GM18499 (cell line): ENCODE measurements around the gene RANBP3.
"Not testable (repeated sequence)": the region's sequence is repeated elsewhere in the genome, so short reads cannot be mapped to it uniquely, and the experiment has no call there.

Experiments
- ATAC-seq: cut with Tn5 transposase; IDR thresholded peaks from one replicate; pipeline ENCODE4 v1.9.1; 2021; ENCODE audit warnings: moderate number of reproducible peaks; ENCODE audit not compliant: insufficient read depth, unreplicated experiment

Gene RANBP3

DNA sequence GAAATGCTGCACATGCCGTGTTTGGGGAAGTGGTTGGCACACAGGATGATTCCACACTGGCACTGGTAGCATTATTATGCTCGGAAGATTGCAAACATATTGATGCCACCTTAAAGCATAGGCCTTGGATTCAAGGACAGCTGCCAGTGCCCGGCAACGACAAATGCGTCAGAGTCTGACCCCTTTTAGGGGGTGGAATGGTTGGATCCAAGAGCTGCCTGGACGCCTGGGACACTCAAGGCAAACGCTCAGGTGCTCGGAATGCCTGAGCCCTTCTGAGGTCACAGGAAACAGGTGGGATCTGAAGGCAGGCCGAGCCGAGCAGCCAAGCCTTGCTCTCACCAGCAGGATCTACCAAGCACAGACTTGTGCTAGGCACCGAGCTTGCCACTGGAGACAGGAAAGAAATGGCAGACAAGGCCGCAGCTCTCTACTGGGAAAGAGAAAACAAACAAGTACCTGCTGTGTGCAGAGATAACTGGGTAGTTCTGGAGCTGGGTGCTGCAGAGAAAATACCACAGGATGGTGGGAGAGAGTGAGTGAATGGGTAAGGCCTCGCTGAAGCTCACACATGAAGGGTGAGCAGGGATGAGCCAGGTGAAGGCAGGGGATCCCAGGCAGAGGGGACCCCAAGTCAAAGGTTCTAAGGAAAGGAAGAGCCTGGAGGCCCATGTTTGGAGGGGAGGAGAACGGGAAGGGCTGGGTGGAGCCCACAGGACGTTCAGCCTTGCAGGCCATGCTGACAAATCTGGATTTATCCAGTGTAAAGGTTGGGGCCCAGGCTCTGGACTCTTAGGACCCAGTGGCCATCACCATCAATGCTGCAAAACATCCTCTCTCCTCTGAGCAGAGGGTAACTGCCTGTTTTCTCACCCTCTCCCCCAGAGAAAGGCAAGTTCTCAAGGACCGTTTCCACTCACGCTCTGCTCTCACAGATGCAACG, 9.2 kb downstream of the RANBP3 start:
- ATAC-seq, result no peak

DNA sequence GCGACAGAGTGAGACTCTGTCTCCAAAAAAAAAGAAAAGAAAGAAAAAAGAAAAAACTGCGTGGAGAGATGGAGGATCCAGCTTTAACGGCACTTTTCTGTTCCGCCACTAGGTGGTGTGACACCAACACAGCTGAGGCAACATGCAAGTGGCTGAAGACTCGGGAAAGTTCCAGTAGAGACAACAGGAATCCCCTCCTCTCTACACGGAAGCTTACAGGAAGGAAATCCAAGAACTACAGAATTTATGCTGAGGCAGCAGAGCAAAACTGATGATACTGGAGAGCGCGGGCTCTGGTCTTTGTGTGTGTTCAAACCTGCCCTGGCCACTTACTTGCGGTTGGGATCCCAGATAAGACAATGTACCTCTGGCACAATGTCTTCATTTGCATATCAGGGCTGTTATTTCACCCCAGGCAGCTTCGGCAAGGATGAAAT, 9.9 kb downstream of the RANBP3 start:
- ATAC-seq, result no peak

GRCh38 chr19:5967571-5967970, 10.4 kb downstream of the RANBP3 start:
- no peak for ATAC-seq

- no peak for ATAC-seq
These were observed 11.0 kb downstream of the RANBP3 start for GRCh38 chr19:5966941-5967340.

DNA sequence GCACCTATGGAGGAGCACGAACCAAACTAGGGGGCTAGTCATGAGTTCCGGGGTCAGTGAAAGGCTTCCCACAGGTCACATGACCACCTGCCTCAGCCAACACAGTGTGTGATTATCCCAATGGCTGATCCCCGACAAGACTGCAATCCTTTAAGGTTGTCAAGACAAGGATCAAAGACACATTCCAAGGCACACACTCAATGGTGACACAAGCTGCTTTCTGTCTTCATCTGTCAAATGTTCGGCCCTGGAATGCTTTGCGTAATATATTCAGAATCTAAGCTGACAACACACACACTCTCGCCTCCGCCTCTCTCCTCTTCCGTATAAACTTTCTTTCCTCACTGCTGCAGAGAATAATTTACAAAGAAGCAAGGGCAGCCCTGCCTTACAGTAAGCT, 11.7 kb downstream of the RANBP3 start:
- no peak for ATAC-seq

- ATAC-seq, result no peak
These were observed 12.9 kb downstream of the RANBP3 start for GRCh38 chr19:5964816-5965565.

GRCh38 chr19:5963855-5964254, 14.1 kb downstream of the RANBP3 start:
- ATAC-seq, result no peak

DNA sequence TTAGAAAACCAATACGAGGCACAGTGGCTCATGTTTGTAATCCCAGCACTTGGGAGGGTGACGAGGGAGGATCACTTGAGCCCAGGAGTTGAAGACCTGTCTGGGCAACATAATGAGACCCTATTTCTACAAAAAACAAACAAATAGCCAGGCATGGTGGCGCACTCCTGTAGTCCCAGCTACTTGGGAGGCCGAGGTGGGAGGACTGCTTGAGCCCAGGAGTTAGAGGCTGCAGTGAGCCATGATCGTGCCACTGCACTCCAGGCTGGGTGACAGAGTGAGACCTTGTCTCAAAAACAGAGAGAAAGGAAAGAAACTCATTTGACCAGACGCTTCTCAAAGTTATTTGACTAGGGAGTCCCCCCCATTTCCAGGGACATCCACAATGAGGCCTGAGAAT, 14.7 kb downstream of the RANBP3 start:
- ATAC-seq, result not testable (repeated sequence)

- no peak for ATAC-seq
These were observed 15.7 kb downstream of the RANBP3 start for GRCh38 chr19:5961969-5962945.

- not testable (repeated sequence) for ATAC-seq
These were observed 16.3 kb downstream of the RANBP3 start for GRCh38 chr19:5961641-5961968.

- no peak for ATAC-seq
These were observed 17.6 kb downstream of the RANBP3 start for GRCh38 chr19:5960005-5961001.

- ATAC-seq, result no peak
These were observed 18.5 kb downstream of the RANBP3 start for GRCh38 chr19:5959260-5960004.

DNA sequence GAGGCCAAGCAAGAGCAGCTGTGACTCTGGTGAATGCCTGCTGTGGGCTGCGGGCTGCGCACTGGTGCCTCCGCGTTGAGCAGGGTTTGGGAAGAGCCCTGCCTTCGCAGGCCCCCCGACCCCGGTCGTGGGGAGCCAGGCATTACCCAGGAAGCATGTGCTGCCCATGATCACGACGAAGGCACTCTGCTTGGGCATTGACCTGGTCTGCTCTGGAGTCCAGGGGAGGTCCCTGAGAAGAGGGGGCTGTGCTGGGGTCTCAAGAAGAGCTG, 19.2 kb downstream of the RANBP3 start:
- no peak for ATAC-seq

DNA sequence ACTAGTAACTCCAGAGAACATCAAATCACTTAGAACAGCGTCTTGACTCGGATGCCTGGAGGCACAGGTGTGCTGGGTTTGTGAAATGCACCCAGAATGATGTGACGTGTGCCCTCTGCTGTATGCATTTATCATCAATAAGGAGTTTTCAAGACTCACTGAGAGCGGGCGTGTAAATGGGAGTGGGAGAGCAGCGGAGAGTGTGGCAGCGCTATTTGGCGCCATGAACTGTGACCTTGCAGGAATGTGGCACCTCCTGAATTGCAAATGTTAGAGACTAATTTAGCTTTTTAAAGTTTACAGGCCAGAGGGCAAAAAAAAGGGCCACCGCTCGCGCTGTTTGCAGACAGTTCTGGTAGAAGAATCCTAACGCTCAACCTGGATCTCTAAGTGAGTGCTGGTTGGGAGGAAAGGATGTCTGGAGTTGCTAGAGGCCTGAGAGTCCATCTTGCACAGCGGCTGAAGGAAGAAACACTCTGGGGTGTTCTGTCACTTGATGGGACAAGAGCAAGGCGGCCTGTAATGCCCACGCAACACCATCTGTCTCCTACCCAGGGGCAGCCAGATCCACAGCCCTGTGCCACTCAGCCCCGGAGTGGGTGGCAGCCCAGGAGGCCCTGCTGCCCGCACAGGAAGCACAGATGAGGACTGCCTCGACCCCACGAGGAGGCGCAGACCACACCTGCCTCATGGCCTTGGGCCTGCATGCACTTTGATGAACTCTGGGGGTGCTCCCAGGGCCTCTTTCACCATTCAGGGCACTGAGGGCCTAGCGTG, 19.7 kb downstream of the RANBP3 start:
- no peak for ATAC-seq

DNA sequence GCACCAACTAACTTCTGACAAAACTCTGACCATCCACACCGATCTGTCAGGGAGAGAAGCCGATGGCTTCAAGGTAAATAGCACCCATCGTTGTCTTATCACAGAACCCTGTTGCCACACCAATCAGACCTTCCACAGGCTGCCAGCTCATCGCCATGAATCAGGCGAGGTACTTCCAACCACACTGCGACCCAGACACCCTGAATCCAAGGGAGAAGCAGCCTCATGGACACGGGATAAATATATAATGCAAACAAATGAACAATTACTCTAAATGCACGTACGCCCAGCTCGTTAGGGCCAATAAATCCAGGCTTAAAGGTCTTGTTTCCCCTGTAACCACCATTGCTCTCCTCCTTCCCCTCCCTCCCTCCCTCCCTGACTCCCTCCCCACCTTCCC, 20.8 kb downstream of the RANBP3 start:
- ATAC-seq, result no peak

GRCh38 chr19:5956728-5957127, 21.2 kb downstream of the RANBP3 start:
- no peak for ATAC-seq

DNA sequence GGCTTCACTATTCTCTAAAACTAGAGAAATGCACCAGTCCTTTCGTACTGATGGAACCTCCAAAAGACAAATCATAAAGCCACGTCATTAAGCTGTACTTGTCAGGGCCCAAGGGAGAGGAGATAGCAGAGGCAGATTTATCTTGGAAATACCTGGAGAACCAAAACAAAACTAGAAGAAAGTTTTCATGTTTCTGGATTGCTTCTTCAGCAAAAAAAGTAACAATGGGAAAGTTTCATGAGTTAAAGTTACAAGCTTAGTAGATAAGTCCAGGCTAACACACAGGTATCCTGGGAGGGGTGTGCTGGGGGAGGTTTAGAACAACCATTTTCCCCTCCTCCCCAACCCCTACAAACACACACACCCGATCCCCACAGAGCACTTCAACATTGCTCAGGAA, 21.6 kb downstream of the RANBP3 start:
- no peak for ATAC-seq

- ATAC-seq, result no peak
These were observed 22.4 kb downstream of the RANBP3 start for GRCh38 chr19:5955636-5955935.
